ENCODE results near the gene FKBP5.
A peak's percentile ranks its signal among the peaks of the same experiment; 100 is the strongest.

The FKBP5 gene

GRCh38 chr6:35733633-35734032 is 44.9 kb upstream of the FKBP5 start:
- H3K4me3 ChIP-seq (ENCODE audit: control insufficient read depth, low read depth, low read length): no peak overlapping the region
- no peak for TF ChIP-seq CTCF (IDR thresholded peaks at IDR 0.05; ENCODE audit: control insufficient read depth, insufficient read depth, low read depth, low read length, missing control alignments)
- no peak for DNase-seq (ENCODE audit: low read depth)

- TF ChIP-seq CTCF (IDR thresholded peaks at IDR 0.05; ENCODE audit: control insufficient read depth, insufficient read depth, low read depth, low read length, missing control alignments): no peak
Measured at GRCh38 chr6:35731736-35732532, 43.2 kb upstream of the FKBP5 start.

GRCh38 chr6:35731414-35731735 is 42.7 kb upstream of the FKBP5 start:
- no peak for TF ChIP-seq CTCF (IDR thresholded peaks at IDR 0.05; ENCODE audit: control insufficient read depth, insufficient read depth, low read depth, low read length, missing control alignments)
- peak overlapping the region; percentile 82 for H3K4me3 ChIP-seq (ENCODE audit: control insufficient read depth, low read depth, low read length)
- DNase-seq (ENCODE audit: low read depth): no peak

More at GRCh38 chr6:35731736-35732532, 43.2 kb upstream of the FKBP5 start:
- peak overlapping the region; percentile 82 for H3K4me3 ChIP-seq (ENCODE audit: control insufficient read depth, low read depth, low read length)
- no peak for DNase-seq (ENCODE audit: low read depth)

- DNase-seq (ENCODE audit: low read depth): no peak
- TF ChIP-seq CTCF (IDR thresholded peaks at IDR 0.05; ENCODE audit: control insufficient read depth, insufficient read depth, low read depth, low read length, missing control alignments): no peak
- no peak overlapping the region for H3K4me3 ChIP-seq (ENCODE audit: control insufficient read depth, low read depth, low read length)
Measured at GRCh38 chr6:35730745-35731413, 42.2 kb upstream of the FKBP5 start.

GRCh38 chr6:35729722-35730121 is 41.0 kb upstream of the FKBP5 start:
- no peak for DNase-seq (ENCODE audit: low read depth)
- TF ChIP-seq CTCF (IDR thresholded peaks at IDR 0.05; ENCODE audit: control insufficient read depth, insufficient read depth, low read depth, low read length, missing control alignments): no peak
- H3K4me3 ChIP-seq (ENCODE audit: control insufficient read depth, low read depth, low read length): no peak overlapping the region

- H3K4me3 ChIP-seq (ENCODE audit: control insufficient read depth, low read depth, low read length): no peak overlapping the region
- DNase-seq (ENCODE audit: low read depth): no peak
- no peak for TF ChIP-seq CTCF (IDR thresholded peaks at IDR 0.05; ENCODE audit: control insufficient read depth, insufficient read depth, low read depth, low read length, missing control alignments)
Measured at GRCh38 chr6:35728683-35729678, 40.3 kb upstream of the FKBP5 start.
